AG08395 (cell line): ENCODE results near the gene NUPR2.
"Not testable (repeated sequence)": the region's sequence is repeated elsewhere in the genome, so short reads cannot be mapped to it uniquely, and the experiment has no call there.

Source experiments
- DNase-seq: peaks from one replicate; pipeline ENCODE4 v3.0.0; 2012; ENCODE audit warnings: mixed read lengths, low spot score

Gene NUPR2

DNA sequence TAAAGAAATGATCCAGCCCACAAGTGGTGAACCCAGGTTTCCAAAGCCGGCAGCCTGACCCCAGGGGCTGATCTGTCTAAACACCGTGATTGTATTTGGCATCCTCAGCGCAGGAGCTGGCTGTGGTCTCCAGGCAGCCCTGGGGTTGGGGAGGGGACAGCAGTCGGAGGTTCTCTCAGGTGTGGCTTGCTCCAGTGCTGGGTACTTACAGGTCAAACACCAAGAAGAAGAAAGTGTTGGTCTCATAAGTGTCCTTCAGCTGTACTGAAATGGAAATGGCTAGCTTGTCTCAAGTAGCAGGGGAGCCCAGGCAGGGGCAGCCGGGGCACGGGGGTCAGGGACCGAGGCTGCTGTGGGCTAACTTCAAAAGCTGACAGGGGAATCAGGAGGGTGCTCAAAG, 29.5 kb downstream of the NUPR2 start:
- no peak for DNase-seq

DNA sequence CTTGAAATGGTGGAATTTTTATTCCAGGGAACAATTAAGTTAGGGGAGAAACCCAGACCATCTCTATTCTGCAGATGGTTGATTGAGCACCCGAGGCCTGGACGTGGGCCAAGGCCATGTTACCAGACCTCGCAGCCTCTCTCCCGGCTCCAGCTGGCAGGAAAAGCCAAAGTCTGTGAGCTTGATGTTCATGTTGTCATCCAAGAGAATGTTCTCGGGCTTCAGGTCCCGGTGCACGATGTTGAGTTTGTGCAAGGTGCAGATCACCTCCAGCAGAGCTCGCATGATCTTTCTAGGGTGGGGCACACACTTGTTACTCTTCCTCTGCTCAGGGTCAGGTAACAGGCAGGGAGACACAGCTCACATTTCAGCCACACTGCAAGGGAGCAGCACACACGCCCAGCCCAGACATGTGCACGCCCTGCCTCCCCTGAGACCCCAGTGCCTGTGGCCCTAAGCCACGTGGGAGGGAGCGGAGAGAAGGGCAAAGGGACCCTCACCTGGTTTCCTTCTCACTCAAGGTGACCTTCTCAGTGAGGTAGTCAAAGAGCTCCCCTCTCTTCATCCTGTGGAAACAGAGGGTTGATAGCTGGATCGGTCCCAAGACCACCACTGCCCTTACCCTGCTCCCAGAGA, 32.9 kb downstream of the NUPR2 start:
- no peak for DNase-seq

DNA sequence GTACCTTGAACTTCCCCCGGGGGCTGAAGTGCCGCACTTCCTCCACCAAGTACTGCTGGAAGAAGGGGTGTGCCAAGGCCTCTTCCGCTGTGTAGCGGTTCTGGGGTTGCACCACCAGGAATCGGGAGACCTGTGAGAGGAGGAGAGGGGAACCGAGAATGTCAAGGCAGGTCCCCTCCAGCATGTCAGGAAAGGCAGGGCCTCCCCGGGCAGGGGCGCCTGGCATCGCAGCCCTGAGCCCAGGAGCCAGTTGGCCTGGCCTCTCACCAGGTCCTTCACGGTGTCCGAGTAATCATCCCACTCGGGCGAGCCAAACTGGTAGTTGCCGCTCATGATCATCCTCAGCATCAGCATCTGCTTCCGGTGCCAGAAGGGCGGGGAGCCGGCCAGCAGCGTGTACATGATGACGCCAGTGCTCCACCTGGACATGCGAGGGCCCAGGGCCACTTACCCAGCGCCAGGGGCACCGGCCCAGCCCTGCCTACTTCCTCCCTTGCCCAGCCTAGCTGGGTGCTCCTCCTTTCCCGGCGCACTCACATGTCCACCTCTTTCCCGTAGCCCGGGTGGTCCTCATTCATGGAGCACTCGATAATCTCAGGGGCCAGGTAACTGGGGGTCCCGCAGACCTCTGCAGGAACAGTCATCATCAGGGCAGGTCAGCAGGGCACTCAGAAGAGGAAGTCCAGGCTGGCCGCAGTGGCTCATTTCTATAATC, 34.4 kb downstream of the NUPR2 start:
- no peak for DNase-seq

DNA sequence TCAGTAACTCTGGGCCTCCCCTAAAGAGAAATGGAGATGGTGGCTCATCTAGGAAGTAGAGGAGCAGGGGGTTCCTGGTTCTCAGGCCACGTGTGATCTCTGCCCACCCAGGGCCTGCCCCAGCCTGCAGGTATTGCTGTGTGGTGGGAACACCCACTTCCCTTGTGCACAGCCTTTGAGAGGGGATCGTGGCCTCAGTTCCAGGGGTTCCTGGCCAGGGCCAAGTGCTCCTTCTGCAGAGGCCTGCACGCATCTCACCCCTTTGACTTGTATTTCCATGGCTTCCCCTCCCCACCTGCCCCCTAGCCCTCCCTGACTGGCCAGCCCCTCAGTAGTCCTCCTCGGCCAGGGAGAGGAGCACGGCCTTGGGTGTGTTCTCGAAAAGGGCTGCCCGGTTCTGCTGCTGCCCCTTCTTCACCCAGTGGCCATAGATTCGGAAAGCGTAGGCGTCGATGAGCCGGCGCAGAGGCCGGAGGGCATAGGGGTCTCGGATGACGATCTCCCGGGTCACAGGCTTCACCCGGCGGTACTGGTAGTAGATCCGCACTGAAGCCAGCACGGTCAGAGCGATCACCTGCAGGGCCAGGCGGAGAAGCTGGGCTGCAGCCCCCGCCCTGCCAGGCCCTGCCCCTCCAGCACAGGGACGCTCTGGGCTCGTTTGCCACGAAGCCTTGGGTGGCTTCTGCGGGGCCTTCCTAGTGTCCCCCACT, 35.3 kb downstream of the NUPR2 start:
- not testable (repeated sequence) for DNase-seq

DNA sequence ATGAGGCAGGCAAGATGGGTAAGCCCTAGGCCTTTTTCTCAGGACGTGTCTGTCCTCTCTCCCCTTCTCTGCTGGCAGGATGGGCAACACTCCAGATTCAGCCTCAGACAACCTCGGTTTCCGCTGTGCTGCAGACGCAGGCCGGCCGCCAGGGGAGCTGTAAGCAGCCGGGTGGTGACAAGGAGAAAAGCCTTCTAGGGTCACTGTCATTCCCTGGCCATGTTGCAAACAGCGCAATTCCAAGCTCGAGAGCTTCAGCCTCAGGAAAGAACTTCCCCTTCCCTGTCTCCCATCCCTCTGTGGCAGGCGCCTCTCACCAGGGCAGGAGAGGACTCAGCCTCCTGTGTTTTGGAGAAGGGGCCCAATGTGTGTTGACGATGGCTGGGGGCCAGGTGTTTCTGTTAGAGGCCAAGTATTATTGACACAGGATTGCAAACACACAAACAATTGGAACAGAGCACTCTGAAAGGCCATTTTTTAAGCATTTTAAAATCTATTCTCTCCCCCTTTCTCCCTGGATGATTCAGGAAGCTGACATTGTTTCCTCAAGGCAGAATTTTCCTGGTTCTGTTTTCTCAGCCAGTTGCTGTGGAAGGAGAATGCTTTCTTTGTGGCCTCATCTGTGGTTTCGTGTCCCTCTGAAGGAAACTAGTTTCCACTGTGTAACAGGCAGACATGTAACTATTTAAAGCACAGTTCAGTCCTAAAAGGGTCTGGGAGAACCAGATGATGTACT, 36.6 kb downstream of the NUPR2 start:
- peak; percentile 82 for DNase-seq

DNA sequence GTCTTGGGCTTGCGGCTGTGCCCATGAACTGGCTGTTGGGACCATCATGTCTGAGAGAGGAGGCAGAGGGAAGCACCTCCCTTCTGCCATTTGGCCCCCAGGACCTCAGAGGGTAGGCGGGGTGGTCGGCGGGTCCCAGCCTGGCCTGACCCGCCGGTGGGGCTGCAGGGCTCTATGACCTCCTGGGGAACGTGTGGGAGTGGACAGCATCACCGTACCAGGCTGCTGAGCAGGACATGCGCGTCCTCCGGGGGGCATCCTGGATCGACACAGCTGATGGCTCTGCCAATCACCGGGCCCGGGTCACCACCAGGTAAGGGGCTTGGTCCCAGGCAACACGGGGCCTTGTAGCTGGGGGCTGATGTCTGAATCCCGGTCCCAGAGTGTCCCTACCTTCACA, 38.0 kb downstream of the NUPR2 start:
- DNase-seq = no peak

DNA sequence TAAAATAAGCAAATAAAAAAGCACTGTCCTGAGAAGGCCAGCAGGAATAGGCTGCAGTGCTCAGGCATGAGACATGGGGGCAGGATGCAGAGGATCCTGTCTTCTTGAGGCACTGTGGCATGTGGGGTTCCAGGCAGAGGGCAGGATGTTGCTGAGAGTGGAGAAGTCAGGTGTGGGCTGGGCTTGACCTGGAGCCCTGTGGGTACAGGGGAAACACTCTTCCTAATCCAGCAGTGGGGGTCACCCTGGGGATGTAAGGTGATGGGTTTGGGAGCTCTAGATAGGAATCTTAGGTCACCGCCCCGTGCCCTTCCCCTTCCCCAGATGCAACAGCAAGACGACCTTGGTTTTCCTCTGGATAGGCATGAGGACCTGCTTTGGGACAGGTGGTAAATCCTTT, 38.5 kb downstream of the NUPR2 start:
- no peak for DNase-seq

DNA sequence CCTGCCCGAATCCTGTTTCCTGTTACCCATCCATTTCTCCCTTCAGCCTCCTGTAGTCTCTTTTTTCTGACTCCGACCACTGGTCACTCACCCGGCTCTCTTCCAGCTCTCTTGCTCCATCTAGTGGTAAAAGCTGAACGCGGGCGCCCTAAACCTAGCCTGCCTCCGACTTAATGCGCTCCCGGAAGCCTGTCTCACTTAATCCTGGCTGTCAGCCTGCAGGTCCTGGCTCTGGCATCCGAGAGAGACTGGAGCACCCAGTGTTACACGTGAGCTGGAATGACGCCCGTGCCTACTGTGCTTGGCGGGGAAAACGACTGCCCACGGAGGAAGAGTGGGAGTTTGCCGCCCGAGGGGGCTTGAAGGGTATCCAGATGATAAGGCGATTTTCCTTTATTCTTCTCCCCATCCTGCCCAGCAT, 41.8 kb downstream of the NUPR2 start:
- peak; percentile 88 for DNase-seq

DNA sequence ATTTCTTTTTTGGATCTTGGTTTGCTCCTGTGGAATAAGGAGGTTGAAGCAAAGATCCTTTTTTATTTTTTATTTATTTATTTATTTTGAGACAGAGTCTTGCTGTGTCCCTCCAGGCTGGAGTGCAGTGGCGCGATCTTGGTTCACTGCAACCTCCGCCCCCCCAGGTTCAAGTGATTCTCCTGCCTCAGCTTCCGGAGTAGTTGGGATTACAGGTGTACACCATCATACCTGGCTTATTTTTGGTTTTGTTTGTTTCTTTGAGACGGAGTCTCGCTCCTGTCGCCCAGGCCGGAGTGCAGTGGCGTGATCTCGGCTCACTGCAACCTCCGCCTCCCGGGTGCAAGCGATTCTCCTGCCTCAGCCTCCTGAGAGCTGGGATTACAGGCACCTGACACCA, 49.8 kb downstream of the NUPR2 start:
- not testable (repeated sequence) for DNase-seq
